GM12878 (cell line): ENCODE measurements around the gene PI16. TPM values are rescaled to one million over a fixed set of nuclear protein-coding genes. Genes with fewer than 3 reads are reported as not detected.

Experiments used
- ATAC-seq: fragments of 200-7000 bp; cut with Tn5 transposase; 3 replicates; pipeline ENCODE4 v1.9.1; 2020; ENCODE audit warnings: mild to moderate bottlenecking, moderate library complexity
- BruUV-seq: library from RNA; stranded (reverse); fragments of 400-500 nt; replicated peaks from 2 replicates; lab custom pipeline; 2021; lab: Mats Ljungman, UMichigan
- CTCF ChIA-PET: fragments of 300-600 bp; sonication (Branson Sonifier 250); formaldehyde crosslinking; extraction: SDS; loops from one replicate; lab custom pipeline; 2021; ENCODE audit warnings: inconsistent platforms; lab: Yijun Ruan, JAX
- POLR2A ChIA-PET: fragments of 350-600 bp; formaldehyde crosslinking; extraction: SDS; loops from one replicate; lab custom pipeline; 2021; ENCODE audit warnings: inconsistent platforms; lab: Charles Lee
- RAD21 ChIA-PET: fragments of 300-600 bp; sonication (Branson Sonifier 250); formaldehyde crosslinking; loops from one replicate; lab custom pipeline; 2023; ENCODE audit warnings: antibody characterized with exemption; ENCODE audit not compliant: unreplicated experiment; lab: Charles Lee
- SMC1A ChIA-PET: fragments of 300-600 bp; sonication (Branson Sonifier 250); formaldehyde crosslinking; loops from one replicate; lab custom pipeline; 2023; ENCODE audit not compliant: unreplicated experiment, uncharacterized antibody; lab: Charles Lee
- DNase-seq: peaks from one replicate; pipeline ENCODE4 v3.0.0-alpha.2; 2011; ENCODE audit warnings: low read depth, low spot score
- FAIRE-seq: peaks from 3 replicates; lab custom pipeline; 2011; peaks lifted over from hg19 to GRCh38; lab: Jason Lieb, UNC
- H2AFZ ChIP-seq: 2 replicates; pipeline ENCODE4 v1.6.0; 2011; ENCODE audit warnings: low read depth, low read length, control low read depth; ENCODE audit not compliant: control insufficient read depth
- H3K27ac ChIP-seq: 2 replicates; pipeline ENCODE4 v1.5.1; 2011; ENCODE audit warnings: control low read depth; ENCODE audit not compliant: control insufficient read depth, insufficient read depth
- H3K27me3 ChIP-seq, 2 experiments: replicated peaks in 1 of 2; 2 replicates each; pipeline versions ENCODE4 v1.6.0 to v1.6.1; 2011; ENCODE audit warnings: low read length in 1 of 2; ENCODE audit not compliant: control insufficient read depth in 2 of 2, insufficient read depth in 2 of 2
- H3K36me3 ChIP-seq, 2 experiments: 2 replicates each; pipeline ENCODE4 v1.5.1; 2011; ENCODE audit warnings: low read length in 1 of 2; ENCODE audit not compliant: control insufficient read depth in 2 of 2, insufficient read depth in 2 of 2
- H3K4me1 ChIP-seq: 2 replicates; pipeline ENCODE4 v1.6.1; 2011; ENCODE audit warnings: mild to moderate bottlenecking, low read length, moderate library complexity, mixed read lengths; ENCODE audit not compliant: control insufficient read depth, insufficient read depth
- H3K4me2 ChIP-seq: 2 replicates; pipeline ENCODE4 v1.6.0; 2011; ENCODE audit warnings: control low read depth; ENCODE audit not compliant: control insufficient read depth, insufficient read depth
- H3K4me3 ChIP-seq: fragments of 200-600 bp; sonication (generic); 2 replicates; pipeline ENCODE4 v1.5.1; 2016
- H3K79me2 ChIP-seq: 2 replicates; pipeline ENCODE4 v1.6.0; 2011; ENCODE audit warnings: low read length; ENCODE audit not compliant: control insufficient read depth, insufficient read depth
- H3K9ac ChIP-seq: 2 replicates; pipeline ENCODE4 v1.8.0; 2011; ENCODE audit warnings: low read length, control low read depth, mixed read lengths; ENCODE audit not compliant: control insufficient read depth, insufficient read depth
- H3K9me3 ChIP-seq: replicated peaks from 3 replicates; pipeline ENCODE4 v1.5.1; 2011; ENCODE audit warnings: mild to moderate bottlenecking, low read length; ENCODE audit not compliant: control insufficient read depth, insufficient read depth
- H4K20me1 ChIP-seq: 2 replicates; pipeline ENCODE4 v1.6.0; 2011; ENCODE audit not compliant: control insufficient read depth, insufficient read depth
- CTCF ChIP-seq, 3 experiments: IDR thresholded peaks in 2 of 3; conservative IDR thresholded peaks in 1 of 3; 2 replicates each; pipeline ENCODE4 v1.5.1; 2011; ENCODE audit warnings: low read depth in 3 of 3, low read length in 3 of 3, mild to moderate bottlenecking in 3 of 3, control low read depth in 2 of 3, moderate library complexity in 2 of 3, inconsistent platforms in 1 of 3, mixed read lengths in 1 of 3; ENCODE audit not compliant: control insufficient read depth in 2 of 3, insufficient read depth in 1 of 3; ENCODE audit errors: extremely low read depth in 1 of 3
- NR2C2 ChIP-seq: IDR thresholded peaks from 2 replicates; pipeline ENCODE4 v1.6.1; 2011; ENCODE audit warnings: borderline replicate concordance, low read depth; ENCODE audit not compliant: control insufficient read depth, insufficient read length
- PAX5 ChIP-seq: IDR thresholded peaks from 2 replicates; pipeline ENCODE4 v1.6.1; 2011; ENCODE audit warnings: low read depth, low read length, borderline replicate concordance
- POLR2A ChIP-seq: IDR thresholded peaks from 2 replicates; pipeline ENCODE4 v1.6.1; 2011; ENCODE audit warnings: low read depth, mild to moderate bottlenecking, low read length
- POLR2AphosphoS5 ChIP-seq: IDR thresholded peaks from 2 replicates; pipeline ENCODE4 v1.6.1; 2011; ENCODE audit warnings: mild to moderate bottlenecking, low read length, inconsistent platforms
- RAD21 ChIP-seq: IDR thresholded peaks from 2 replicates; pipeline ENCODE4 v1.6.1; 2011; ENCODE audit warnings: mild to moderate bottlenecking, low read depth, low read length, moderate library complexity; ENCODE audit not compliant: insufficient read depth
- REST ChIP-seq: IDR thresholded peaks from 2 replicates; pipeline ENCODE4 v1.6.1; 2012; ENCODE audit warnings: mild to moderate bottlenecking, low read depth, low read length
- SMC3 ChIP-seq: IDR thresholded peaks from 2 replicates; pipeline ENCODE4 v1.6.1; 2011; ENCODE audit warnings: low read length, improper control_type of control experiment, borderline replicate concordance
- ZNF592 ChIP-seq: fragments of 450-650 bp; IDR thresholded peaks from 2 replicates; pipeline ENCODE4 v1.6.1; 2017; ENCODE audit warnings: mild to moderate bottlenecking, moderate library complexity
- WGBS: methylation state at CpG from one replicate; pipeline ENCODE4 v1.1.6; 2016; ENCODE audit warnings: low lambda C conversion rate; ENCODE audit not compliant: insufficient replicate concordance, insufficient coverage; ENCODE audit errors: missing lambda C conversion rate; 5-methylcytosine and 5-hydroxymethylcytosine counted together
- in situ Hi-C: fragments of 300-500 bp; cut with MboI; formaldehyde crosslinking; loops from 9 replicates; pipeline ENCODE4 v1.14.3; 2018; ENCODE audit warnings: mixed read lengths
- intact Hi-C: fragments of 100-400 bp; cut with micrococcal nuclease; formaldehyde crosslinking; loops from one replicate; pipeline ENCODE4 v1.14.2; 2022; ENCODE audit not compliant: unreplicated experiment
- polyA plus RNA-seq, 11 experiments: library from polyadenylated mRNA; depleted of rRNA in 4 of 11; unstranded in 6 of 11; stranded (reverse) in 5 of 11; fragments of >200 nt; fragmentation: Nextera tagmentation in 4 of 11; fragmentation: Illumina TruSeq in 1 of 11; extraction: Ambion mirVana in 4 of 11; extraction: Trizol in 1 of 11; gene quantifications; 1 replicate in 1 of 11; 2 replicates in 10 of 11; pipeline versions ENCODE4 v1.2.1 to v1.2.3, GENCODE V29; 2011 to 2016; ENCODE audit warnings: inconsistent platforms in 2 of 11, missing spikeins in 2 of 11, low read depth in 1 of 11
- total RNA-seq, 4 experiments: library from RNA; depleted of rRNA in 3 of 4; stranded (reverse); fragments of >200 nt in 3 of 4; fragmentation: Illumina TruSeq in 1 of 4; extraction: Trizol in 1 of 4; gene quantifications; 2 replicates each; pipeline versions ENCODE4 v1.2.1 to v1.2.3, GENCODE V29; 2013 to 2021

PI16 gene
- total and polyA plus RNA-seq, 10 of the 15 experiments (the other 5 are each of a cell fraction or from before 2014, with no cell fraction given): 0.08 to 0.12 TPM; not detected in 8

GRCh38 chr6:36977470-36977941 is 23.0 kb downstream of the PI16 start:
- BruUV-seq: no TSS peak
- FAIRE-seq (no peak), ATAC-seq (peak; percentile 67), DNase-seq (no peak)
- Histone ChIP-seq H3K79me2 (peaks cover 28% of the 10 kb centered on the region), H3K4me3 (no peak overlapping the region), H3K27ac (no peak overlapping the region), H2AFZ (no peak overlapping the region), H3K27me3 (no peaks in the 10 kb centered on the region), H4K20me1 (peaks cover 14% of the 10 kb centered on the region), H3K36me3 (peaks cover 37 to 43% of the 10 kb centered on the region in 2 experiments), H3K9ac (no peak overlapping the region), H3K9me3 (no peaks in the 10 kb centered on the region), H3K4me2 (no peak overlapping the region), H3K4me1 (no peaks in the 10 kb centered on the region)
- TF ChIP-seq POLR2A (0 out of 2 replicates have a peak, but pooled peaks have one; percentile 5), PAX5 (no peak), SMC3 (peak; percentile 36; the same call in 1 of the 2 replicates), NR2C2 (no peak), POLR2AphosphoS5 (peak; percentile 38; the same call in 1 of the 2 replicates), ZNF592 (no peak), RAD21 (peak; percentile 40; the same call in 1 of the 2 replicates), REST (no peak), CTCF (IDR thresholded peaks at IDR 0.05 in 2 of 3, conservative IDR thresholded peaks at IDR 0.05 in 1 of 3; ENCODE audit: control insufficient read depth in 2 of 3, extremely low read depth in 1 of 3, insufficient read depth in 1 of 3, low read depth in 3 of 3, low read length in 3 of 3) (peak; percentile 40 to 59 (median 52))
- RAD21 ChIA-PET: interaction anchor here (0.6 to 3.5 kb wide), 5 partner anchors 9 to 575 kb away, joined by 3 to 38 read pairs (median 4); partner anchors contain the start of gene MTCH1
- SMC1A ChIA-PET: interaction anchor here (1.0 to 7.3 kb wide), 4 partner anchors 29 to 209 kb away, joined by 3 to 60 read pairs (median 4); no protein-coding TSS in a partner anchor
- POLR2A ChIA-PET: interaction anchor here (0.6 kb wide), 1 partner anchor 27 kb away, joined by 3 read pairs; no protein-coding TSS in a partner anchor
- CTCF ChIA-PET: interaction anchor here (0.7 to 4.9 kb wide), 13 partner anchors 9 to 233 kb away, joined by 3 to 84 read pairs (median 4); partner anchors contain the start of genes FGD2 and MTCH1
- intact Hi-C loops: loop anchor here (1.0 kb wide), 1 partner anchor 41 kb away; no protein-coding TSS in a partner anchor
- in situ Hi-C loops: no loop called here
- 53% methylated on average over 16 of the region's 16 CpGs for WGBS
